GM18502 (cell line): ENCODE data around the gene PC.
"Not testable (repeated sequence)": the region's sequence is repeated elsewhere in the genome, so short reads cannot be mapped to it uniquely, and the experiment has no call there.

Source experiments
- ATAC-seq: cut with Tn5 transposase; IDR thresholded peaks from one replicate; pipeline ENCODE4 v1.9.1; 2021; ENCODE audit warnings: mild to moderate bottlenecking; ENCODE audit not compliant: unreplicated experiment, poor library complexity

Gene PC

GRCh38 chr11:66961691-66962213 lies 3.6 kb upstream of the PC start:
- not testable (repeated sequence) for ATAC-seq

- no peak for ATAC-seq
Measured at GRCh38 chr11:66958956-66959274, 732 bp upstream of the PC start.

DNA sequence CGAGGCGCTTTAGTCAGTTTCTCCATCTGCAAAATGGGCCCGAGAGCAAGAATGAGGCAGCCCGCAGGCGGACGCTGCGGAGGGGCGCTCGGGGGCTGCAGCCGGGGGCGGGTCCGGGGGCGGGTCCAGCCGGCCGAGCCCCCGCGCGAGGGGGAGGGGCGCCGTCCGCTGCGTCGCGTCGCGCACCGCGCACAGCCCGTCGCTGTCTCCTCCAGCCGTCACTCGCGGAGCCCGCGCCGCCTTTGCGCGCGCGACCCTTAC lies 282 bp downstream of the PC start:
- peak; percentile 46 for ATAC-seq

GRCh38 chr11:66956689-66957290 lies 1.4 kb downstream of the PC start:
- ATAC-seq = no peak

DNA sequence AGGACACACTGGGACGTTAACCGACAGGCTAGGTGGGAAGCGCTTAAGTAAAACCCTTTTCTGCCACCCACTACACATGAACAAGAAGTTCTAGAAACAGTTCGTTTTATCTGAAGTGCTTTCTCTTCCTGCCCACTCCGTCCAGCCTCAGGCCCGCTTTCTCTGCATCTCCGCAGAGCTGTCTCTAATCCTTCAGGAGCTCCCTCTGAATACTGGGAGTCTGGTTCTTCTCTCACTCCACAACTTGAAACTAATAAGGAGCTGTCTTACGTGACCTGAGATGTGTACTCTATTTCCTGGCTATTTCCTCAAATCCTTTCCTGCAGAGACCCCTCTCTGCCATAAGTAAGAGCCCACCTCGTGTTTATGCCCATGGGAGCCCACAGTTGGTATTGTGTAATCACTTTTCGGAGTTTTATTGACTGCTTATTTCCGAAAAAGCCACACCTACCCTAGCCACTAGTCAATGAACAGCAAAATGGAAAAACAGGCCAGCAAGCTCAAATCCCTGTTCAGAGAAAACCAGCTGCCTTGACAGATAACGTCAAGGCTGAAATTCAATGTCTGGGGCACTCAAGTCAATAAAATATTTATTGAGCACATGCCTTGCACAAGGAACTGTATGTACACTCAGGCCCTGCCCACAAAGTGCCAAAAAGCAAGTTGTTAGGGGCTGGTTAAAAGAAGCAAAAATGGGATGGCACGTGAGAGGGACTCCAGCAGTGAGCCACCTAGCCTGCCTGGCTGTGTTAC lies 4.9 kb downstream of the PC start:
- no peak for ATAC-seq

DNA sequence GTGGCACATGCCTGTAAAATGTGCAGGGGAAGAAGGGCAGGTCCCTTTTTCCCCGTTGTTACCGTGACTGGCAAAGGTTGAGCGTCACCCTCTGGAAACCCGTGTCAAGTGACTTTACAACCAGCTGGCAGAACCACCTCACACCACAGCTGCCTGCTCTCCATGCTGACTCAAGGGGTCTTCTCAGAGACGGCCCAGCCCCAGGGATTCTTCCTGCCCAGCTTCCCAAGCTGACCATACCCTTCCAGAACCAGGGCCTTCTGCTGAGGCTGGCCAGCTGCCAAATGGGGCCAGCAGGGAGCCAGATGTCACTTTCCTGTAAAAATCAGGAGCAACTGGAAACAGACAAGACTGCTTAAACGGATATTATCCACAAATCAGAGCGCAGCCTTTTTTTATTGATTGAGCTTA lies 6.3 kb downstream of the PC start:
- no peak for ATAC-seq

DNA sequence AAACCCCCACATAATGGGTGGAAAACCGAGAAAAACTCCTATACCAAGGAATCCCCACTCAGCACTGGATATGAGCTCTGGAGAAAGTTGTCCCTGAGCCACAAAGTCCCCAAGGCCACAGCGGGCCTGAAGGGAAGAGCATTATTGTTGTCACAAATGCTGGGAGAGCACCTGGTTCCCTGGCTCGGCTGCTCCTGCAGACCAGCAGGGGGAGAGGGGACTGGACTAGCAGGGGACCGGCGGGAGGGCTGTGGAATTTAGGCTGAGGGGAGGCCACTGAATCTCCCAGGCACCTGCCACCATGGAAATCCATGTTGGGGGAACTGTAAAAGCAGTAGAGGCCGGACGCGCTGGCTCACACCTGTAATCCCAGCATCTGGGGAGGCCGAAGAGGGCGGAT lies 7.0 kb downstream of the PC start:
- ATAC-seq = no peak

GRCh38 chr11:66950112-66950535 lies 8.1 kb downstream of the PC start:
- ATAC-seq = no peak

DNA sequence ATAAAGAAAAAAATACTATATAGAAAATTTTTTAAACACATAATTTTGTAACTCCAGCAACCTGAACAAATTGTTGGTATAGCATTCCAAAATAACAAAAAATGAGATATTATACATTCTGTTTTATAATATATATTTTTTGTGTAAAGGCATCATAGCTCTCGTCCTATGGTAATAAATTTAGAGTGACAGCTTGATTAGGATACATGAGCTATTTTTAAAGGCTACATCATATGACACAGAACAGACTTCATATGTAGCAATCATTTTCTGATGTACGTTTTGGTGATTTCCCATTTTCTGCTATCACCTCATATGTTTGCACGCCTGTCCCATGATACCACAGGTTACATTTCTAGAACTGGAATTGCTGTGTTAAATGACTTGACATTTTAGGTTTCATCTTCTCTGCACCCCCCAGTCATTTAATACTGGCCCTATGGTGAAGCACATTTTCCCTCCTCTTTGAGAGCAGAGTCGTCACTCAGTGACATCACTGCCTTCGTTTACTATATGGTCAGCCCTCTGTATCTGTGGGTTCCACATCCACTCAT lies 19.5 kb downstream of the PC start:
- ATAC-seq = no peak

- ATAC-seq = no peak
Measured at GRCh38 chr11:66937193-66937733, 20.9 kb downstream of the PC start.

DNA sequence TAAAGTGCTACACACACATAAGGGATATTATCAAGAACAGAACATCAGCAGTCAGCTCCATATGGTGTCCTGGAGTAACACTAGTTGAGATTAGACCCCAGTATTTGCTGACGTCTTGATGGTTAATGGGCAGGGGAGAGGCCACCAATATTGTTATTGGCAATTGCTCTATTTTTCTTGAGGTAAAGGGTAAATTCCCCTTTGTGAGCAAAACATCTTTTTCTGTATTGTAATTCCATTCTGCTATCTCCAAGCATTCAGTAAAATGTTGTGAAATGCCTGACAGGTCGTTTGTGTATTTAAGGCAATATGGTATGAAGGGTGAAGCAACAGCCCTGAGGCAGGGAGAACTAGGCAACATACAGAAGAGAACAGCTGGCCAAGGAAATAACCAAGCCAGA lies 21.9 kb downstream of the PC start:
- ATAC-seq = no peak

- ATAC-seq = no peak
Measured at GRCh38 chr11:66934950-66935779, 23.0 kb downstream of the PC start.

DNA sequence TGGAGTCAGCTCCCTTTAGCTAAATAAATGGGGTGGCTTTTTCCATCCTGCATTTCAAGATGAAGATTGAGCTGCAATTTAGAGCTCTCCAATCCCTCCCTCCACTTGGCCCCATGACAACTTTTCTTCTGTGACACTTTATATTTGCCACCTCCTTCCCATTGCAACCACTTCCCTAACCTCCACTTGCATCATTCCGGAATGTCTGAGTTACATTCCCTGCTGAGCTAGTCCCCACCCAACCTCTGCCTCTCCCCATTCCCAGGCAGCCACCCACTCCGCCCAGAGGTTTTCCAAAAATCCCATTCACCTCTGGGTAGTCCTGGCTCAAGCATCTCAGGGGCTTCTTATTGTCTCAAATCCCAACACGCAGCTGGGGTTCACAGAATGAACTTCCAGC lies 24.7 kb downstream of the PC start:
- no peak for ATAC-seq

GRCh38 chr11:66932543-66932942 lies 25.6 kb downstream of the PC start:
- no peak for ATAC-seq

DNA sequence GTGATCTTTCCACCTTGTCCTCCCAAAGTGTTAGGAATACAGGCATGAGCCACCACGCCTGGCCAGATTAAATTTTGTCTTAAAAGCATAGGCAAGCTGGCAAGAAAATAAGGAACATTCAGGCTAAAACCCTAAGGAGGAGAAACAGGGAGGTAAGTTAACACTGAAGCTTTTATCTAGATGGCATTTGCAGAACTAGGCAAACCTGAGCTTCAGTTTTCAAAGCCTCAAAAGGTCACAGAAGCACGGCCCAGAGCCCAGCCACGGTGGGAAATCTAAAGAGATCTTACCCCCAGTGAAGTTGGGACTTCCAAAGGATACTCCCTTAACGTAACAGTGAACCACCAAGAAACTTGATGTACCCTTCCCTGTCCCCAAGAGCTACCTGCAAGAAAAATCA lies 28.4 kb downstream of the PC start:
- no peak for ATAC-seq

DNA sequence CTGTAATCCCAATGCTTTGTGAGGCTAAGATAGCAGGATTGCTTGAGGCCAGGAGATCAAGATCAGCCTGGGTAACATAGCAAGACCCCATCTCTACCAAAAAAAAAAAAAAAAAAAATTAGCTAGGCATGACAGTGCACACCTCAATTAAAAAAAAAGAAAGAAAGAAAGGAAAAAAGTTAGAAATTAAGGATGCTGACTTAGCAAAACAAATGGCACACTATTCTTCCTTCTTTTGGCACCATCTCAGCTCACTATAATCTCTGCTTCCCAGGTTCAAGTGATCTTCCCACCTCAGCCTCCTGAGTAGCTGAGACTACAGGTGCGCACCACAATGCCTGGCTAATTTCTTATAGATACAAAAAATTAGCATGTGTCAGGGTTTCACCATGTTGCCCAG lies 33.9 kb downstream of the PC start:
- no peak for ATAC-seq

DNA sequence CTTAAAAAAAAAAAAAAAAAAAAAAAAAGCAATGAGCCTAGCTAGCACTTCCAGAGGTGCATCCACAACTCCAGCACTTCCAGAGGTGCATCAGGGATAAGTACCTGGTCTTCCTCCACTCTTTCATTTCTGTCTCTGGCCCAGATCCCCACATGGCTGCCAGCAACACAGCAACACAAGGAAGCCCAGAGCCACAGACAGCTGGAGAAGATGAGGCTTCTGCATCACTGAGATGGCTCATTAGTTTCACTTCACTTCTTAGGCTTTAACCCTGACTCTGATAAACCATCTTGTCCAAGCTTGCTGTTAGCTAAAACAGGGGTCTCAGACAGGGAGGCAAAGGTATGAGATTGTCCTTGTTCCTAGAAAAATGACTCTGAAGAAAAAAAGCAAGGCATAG lies 35.6 kb downstream of the PC start:
- ATAC-seq = no peak

DNA sequence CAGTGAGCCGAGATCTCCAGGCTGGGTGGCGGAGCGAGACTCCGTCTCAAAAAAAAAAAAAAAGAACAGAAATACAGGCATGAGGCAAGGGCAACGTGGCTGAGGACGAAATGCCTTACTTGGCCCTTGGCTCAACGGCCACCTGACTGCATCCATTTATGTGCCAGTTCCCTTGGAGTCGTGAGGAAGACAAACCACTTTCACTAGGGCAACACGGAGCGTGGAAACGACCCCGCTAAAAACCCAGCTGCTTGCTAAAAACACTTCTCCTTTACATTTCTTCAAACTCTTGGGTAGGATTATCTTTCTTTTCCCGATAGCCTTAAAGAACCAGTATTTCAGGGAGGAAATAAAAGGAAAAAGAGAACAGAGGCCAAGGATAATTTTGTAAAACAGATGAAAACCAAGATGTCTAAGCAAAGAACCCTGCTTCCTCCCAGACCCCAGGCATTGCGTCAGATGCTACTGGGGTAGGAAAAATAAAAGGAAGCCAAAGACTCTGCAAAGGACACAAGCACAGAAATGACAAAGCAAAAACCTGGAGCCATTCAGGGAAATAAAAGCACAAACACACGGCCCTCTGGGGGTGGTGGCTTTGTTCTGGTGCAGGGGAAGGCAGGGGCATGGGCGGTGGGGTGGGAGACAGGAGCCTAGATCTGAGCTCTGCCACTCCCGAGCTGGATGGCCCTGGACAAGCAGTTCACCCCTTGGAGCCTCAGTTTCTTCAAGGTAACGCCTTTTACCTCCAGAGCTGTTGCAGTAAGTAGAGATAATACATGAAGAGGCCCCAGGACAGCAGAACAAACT lies 37.0 kb downstream of the PC start:
- ATAC-seq = no peak

- no peak for ATAC-seq
Measured at GRCh38 chr11:66919923-66920322, 38.3 kb downstream of the PC start.

GRCh38 chr11:66918741-66919140 lies 39.4 kb downstream of the PC start:
- no peak for ATAC-seq
